HG03064 (cell line): Measurements from ENCODE around the gene SYTL1.

Source experiments
- ATAC-seq: cut with Tn5 transposase; IDR thresholded peaks from one replicate; pipeline ENCODE4 v1.9.1; 2021; ENCODE audit warnings: low read depth; ENCODE audit not compliant: unreplicated experiment

SYTL1 gene

GRCh38 chr1:27345272-27345671 is 3.5 kb downstream of the SYTL1 start:
- ATAC-seq: no peak

- ATAC-seq: no peak
Measured at GRCh38 chr1:27346357-27346756, 4.5 kb downstream of the SYTL1 start.

- ATAC-seq: no peak
Measured at GRCh38 chr1:27346991-27347624, 5.3 kb downstream of the SYTL1 start.

DNA sequence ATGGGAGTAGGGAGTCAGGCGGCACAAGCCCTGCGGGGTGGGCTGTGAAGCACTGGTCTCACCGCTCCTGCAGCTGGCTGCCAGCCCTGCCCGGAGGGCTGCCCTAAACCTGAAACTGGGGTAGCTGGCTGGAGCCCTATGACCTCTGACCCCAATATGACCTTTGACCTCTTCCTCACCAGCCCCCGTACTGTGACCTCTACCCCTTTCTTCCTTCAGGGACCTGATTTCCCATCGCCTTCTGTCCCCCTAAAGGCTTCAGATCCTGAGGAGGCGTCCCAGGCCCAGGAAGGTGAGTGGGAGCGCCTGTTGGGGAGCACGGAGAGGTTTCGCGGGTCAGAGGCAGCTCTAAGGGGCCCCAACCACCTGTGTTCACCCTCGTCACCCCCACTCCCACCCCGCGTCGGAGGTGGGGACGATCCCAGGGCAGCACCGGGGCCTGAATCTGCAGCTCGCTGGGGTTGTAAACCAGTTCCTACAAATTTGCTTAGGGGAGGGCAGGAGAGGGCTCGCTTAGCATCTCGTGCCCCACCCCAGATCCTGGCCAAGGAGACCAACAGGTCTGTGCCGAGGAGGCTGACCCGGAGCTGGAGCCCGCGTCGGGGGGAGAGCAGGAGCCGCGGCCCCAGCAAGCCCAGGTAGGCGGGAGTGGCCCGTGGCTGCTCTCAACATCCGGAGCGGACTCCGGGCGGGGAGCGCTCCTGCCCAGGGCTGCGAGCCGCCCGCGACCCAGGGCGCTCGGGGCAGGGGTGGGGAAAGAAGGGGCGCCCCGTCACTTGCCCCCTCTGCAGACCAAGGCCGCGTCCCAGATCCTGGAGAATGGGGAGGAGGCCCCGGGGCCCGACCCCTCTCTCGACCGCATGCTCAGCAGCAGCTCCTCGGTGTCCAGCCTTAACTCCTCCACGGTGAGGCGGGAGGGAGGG is 7.3 kb downstream of the SYTL1 start:
- ATAC-seq: no peak

DNA sequence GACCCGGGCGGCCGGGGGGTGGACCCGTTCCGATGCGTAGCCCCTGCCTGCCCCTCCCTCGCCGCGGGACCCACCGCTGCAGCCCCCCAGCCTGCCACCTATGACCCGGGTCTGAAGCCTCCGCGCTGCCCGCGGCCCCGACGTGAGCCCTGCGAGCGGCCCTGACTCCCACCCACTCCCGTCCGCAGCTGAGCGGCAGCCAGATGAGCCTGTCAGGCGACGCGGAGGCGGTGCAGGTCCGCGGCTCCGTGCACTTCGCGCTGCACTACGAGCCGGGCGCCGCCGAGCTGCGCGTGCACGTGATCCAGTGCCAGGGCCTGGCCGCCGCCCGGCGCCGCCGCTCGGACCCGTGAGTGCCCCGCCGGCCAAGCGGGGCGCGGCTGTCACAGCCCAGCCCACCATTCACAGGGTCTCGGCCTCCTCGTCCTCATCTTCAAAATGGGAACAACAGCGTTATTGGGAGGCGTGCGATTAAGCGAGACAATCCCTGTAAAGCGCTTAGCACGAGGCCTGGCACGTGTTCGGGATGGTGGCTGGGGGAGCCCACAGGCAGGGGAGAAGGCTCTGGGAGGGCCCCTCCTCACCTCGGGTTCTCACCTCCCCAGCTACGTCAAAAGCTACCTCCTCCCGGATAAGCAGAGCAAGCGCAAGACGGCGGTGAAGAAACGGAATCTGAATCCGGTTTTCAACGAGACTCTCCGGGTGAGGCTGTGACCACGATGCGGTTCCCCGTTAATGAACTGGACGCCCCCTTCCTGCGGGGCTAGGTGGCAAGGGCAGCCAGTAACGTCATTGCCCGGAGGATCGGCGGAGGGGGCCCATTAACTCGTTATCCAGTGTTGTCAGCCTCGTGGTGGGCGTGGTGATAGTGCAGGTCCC is 8.2 kb downstream of the SYTL1 start:
- ATAC-seq: no peak

GRCh38 chr1:27350663-27351540 is 9.1 kb downstream of the SYTL1 start:
- ATAC-seq: no peak

- no peak for ATAC-seq
Measured at GRCh38 chr1:27351541-27352107, 9.8 kb downstream of the SYTL1 start.

DNA sequence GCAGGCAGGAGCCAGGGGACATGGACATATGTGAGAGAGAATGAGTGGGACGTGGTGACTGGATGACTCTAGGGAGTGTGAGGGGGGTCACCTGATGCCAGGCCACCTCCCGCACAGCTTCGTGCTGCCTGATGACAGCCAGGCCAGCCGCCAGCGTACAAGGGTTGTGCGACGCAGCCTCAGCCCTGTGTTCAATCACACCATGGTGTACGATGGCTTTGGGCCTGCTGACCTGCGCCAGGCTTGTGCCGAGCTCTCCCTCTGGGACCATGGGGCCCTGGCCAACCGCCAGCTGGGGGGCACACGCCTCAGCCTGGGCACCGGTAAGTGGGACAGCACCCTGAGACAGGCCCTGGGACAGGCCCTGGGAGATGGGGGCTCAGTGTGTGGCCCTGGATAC is 11.3 kb downstream of the SYTL1 start:
- ATAC-seq: no peak

- ATAC-seq: no peak
Measured at GRCh38 chr1:27353629-27354028, 11.8 kb downstream of the SYTL1 start.

GRCh38 chr1:27355683-27356082 is 13.9 kb downstream of the SYTL1 start:
- no peak for ATAC-seq

DNA sequence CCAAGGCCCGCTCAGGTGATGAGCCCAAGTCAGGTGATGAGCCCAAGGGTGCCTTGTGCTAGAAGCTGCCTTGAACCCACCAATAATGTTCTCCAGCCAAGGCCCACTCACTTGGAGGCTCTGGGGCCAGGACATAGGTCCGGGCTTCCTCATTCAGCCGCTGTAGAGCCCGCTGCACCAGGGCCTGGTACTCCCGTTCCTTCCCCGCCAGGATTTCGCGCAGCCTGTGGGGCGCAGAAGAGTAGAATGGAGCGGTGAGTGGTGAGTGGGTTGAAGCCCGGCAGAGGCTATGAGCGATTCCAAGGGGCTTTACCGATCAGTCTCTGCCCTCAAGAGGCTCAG is 14.4 kb downstream of the SYTL1 start:
- no peak for ATAC-seq

- no peak for ATAC-seq
Measured at GRCh38 chr1:27356619-27357280, 14.9 kb downstream of the SYTL1 start.

- ATAC-seq: no peak
Measured at GRCh38 chr1:27357281-27358037, 15.6 kb downstream of the SYTL1 start.

GRCh38 chr1:27358038-27358927 is 16.5 kb downstream of the SYTL1 start:
- no peak for ATAC-seq

GRCh38 chr1:27358928-27359313 is 17.1 kb downstream of the SYTL1 start:
- no peak for ATAC-seq

DNA sequence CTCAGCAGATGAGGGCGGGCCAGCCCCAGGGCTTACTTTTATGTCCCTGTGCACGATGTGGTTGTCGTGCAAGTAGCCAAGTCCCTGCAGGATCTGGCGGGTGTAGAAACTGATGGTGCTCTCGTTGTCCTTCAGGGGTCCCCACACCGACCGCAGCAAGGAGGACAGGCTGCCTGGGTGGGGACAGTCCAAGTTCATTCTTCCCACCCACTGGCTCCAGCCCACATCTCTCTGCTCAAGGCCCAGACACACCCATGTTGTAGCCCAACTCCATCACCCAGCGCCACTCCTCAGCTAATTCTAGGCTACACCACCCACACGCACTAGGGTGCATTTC is 18.0 kb downstream of the SYTL1 start:
- ATAC-seq: no peak

DNA sequence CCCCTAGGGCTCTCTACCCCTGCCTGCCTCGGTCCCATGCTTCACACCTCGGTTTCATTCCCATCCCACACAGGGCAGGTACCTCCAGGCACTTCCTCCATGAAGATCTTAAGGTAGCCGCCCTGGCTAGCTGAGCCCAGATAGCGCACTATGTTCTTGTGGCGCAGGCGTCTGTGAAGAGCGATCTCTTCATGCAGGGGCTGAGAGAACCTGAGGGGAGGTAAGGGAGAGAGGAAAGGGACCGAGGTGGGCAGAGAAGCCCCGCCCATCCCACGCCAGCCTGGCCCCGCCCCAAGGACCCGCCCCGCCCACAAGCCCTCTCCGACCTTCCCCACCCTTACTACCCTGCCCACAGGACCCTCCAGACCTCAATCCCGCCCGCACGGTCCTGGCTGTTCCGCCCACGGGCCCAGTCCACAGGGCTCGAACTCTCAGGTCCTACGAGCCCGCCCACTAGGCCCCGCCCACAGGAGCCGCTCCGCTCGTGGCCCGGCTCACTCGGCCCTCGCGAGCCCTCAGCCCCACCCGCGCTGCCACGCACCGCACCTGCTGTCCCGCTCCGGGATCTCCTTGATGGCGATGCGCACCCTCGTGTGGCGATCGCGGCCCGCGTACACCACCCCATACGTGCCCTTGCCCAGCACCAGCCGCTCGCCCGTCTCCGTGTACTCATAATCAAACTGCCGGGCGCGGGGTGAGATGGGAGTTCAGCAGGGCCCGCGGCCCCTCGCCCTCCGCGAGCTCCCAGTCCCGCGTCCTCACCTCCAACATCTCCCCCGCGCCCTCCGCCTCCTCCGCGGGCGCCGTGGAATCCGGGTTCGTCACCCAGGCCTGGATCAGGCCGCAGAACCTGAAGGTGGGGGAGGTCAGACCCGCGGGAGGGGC is 18.6 kb downstream of the SYTL1 start:
- ATAC-seq: no peak
